HUES48 (cell line): ENCODE results near the gene STK32B.

Experiments
- H3K27ac ChIP-seq: one replicate; pipeline ENCODE4 v1.7.0; 2013; ENCODE audit warnings: low read depth, low read length, inconsistent platforms
- H3K27me3 ChIP-seq: 2 replicates; pipeline ENCODE4 v1.6.1; 2013; ENCODE audit warnings: mild to moderate bottlenecking, low read length; ENCODE audit not compliant: control insufficient read depth, insufficient read depth
- H3K36me3 ChIP-seq: 2 replicates; pipeline ENCODE4 v1.6.1; 2013; ENCODE audit warnings: low read length; ENCODE audit not compliant: control insufficient read depth, insufficient read depth
- H3K4me1 ChIP-seq: 2 replicates; pipeline ENCODE4 v1.6.1; 2013; ENCODE audit warnings: mild to moderate bottlenecking, low read length; ENCODE audit not compliant: control insufficient read depth, insufficient read depth
- H3K4me3 ChIP-seq: 2 replicates; pipeline ENCODE4 v1.5.1; 2013; ENCODE audit warnings: mild to moderate bottlenecking, low read depth, low read length
- H3K9ac ChIP-seq: 2 replicates; pipeline ENCODE4 v1.6.1; 2013; ENCODE audit warnings: mild to moderate bottlenecking, low read depth, low read length, moderate library complexity
- H3K9me3 ChIP-seq: 2 replicates; pipeline ENCODE4 v1.6.1; 2013; ENCODE audit warnings: low read length; ENCODE audit not compliant: control insufficient read depth, insufficient read depth

STK32B gene

DNA sequence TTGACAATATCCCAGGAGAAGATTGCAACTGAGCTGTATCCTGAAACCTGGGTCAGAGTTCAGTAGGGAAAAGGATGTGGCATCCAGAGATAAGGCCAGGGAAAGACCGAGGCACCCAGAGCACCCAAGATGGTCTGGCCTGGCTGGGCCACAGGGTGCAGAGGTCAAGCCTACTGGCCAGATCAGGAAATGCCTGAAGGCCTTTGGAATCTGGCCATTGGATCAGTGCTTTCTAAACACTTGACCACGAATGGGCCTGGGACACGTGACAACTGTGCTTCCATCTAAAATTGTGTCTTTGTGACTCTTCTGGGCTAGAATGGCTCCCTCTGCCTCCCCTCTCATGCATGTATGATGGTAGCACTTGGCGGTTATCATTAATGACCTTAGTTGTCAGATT is 340.2 kb downstream of the STK32B start:
- H3K9me3 ChIP-seq: peaks cover 7% of the 10 kb centered on the region; the same call in 1 of the 2 replicates
- H3K36me3 ChIP-seq: no peaks in the 10 kb centered on the region
- H3K9ac ChIP-seq: no peak overlapping the region
- H3K4me3 ChIP-seq: no peak overlapping the region
- H3K27me3 ChIP-seq: no peaks in the 10 kb centered on the region; the same call in 1 of the 2 replicates
- no peak overlapping the region for H3K27ac ChIP-seq
- H3K4me1 ChIP-seq: no peaks in the 10 kb centered on the region

DNA sequence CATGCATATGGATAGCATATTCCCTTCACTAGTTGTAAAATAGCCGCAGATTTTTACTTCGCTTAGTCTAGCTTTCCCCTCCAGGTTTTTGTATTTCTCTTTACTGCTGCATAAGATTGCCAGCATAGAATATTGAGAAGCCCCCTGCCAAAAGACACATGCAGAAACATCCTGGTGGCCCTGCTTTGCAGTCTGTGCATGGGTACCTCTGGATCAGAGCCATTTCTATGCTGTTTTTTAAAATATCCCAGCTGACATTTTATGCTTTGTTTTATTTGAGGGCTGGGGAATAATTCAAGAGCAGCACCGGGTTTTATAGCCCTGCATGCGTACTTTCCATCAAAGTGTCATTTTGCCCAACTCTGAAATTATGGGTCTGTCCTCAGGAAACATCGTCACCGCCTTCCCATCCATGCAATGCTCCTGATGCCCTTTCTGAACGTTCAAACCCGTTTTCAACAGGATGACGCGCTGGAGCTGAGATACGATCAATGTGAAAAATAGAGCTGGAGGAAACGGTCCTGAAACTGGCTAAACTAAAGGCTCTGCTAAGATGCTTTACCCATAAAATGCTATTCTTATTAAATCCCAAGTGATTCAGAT is 342.7 kb downstream of the STK32B start:
- H3K9ac ChIP-seq: no peak overlapping the region
- no peaks in the 10 kb centered on the region for H3K4me1 ChIP-seq
- H3K4me3 ChIP-seq: no peak overlapping the region
- no peak overlapping the region for H3K27ac ChIP-seq
- H3K9me3 ChIP-seq: peaks cover 7% of the 10 kb centered on the region; the same call in 1 of the 2 replicates
- H3K36me3 ChIP-seq: no peaks in the 10 kb centered on the region
- H3K27me3 ChIP-seq: no peaks in the 10 kb centered on the region; the same call in 1 of the 2 replicates

DNA sequence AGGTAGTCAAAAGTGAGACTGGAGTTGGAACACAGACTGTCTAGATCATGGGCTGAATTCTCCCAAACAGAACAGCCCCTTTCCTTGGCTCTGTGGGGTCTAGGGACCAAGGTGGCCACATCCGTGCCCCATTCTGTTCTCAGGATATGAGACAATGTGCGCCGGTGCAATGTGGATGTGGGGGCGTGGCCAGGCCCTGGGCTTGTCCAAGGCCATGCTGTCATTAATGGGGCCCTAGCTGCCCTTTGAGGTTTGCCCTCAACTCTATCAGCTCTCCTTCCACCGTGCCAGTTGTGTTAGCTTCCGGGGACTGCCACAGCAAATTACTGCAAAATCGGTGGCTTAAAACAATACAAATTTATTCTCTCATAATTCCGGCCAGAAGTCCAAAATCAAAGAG is 344.5 kb downstream of the STK32B start:
- Histone ChIP-seq H3K27me3 (no peaks in the 10 kb centered on the region; the same call in 1 of the 2 replicates), H3K36me3 (no peaks in the 10 kb centered on the region), H3K9ac (no peak overlapping the region), H3K4me3 (no peak overlapping the region), H3K4me1 (no peaks in the 10 kb centered on the region), H3K9me3 (peaks cover 7% of the 10 kb centered on the region; the same call in 1 of the 2 replicates), H3K27ac (no peak overlapping the region)

DNA sequence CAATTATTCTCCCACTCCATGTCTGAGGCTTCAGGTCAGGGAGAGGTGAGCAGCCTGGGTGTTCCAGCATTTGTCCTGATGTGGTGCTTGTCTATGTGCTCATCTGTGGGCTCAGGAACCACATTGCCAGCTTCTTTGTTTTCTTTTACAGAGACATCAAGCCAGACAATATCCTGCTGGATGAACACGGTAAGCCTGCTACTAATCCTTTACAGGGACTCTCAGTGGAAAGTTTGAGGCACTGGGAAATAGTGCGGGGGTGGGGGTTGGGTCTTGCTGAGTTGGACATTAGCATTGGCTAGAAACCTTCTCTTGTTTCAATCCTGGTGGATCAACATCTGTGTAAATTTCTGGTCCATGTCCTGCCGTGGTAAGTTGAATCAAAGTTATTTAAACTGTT is 346.8 kb downstream of the STK32B start:
- no peak overlapping the region for H3K9ac ChIP-seq
- H3K9me3 ChIP-seq: 0 out of 2 replicates have a peak, but pooled peaks cover under 1% of the 10 kb centered on the region
- H3K4me3 ChIP-seq: no peak overlapping the region
- no peaks in the 10 kb centered on the region for H3K4me1 ChIP-seq
- H3K27ac ChIP-seq: no peak overlapping the region
- no peaks in the 10 kb centered on the region for H3K36me3 ChIP-seq
- no peaks in the 10 kb centered on the region; the same call in 1 of the 2 replicates for H3K27me3 ChIP-seq

DNA sequence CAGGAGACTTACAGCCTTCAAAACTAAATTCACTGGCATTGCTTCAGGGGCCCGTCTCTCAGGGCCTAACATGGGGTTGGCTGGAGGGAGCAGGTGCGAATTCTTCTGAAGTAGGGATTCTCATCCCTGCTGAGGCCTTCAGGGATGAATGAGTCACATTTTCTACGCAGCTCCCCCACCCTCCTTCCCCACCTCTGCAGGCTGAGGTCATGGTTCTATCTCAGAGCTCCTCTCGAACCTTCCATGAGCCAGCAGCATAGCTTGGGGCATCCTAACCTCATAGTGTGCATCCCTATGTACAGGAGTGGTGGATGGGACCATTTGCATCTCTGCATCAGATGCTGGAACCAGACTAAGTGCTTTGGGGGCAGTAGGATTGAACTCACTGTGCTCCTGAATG is 347.8 kb downstream of the STK32B start:
- 0 out of 2 replicates have a peak, but pooled peaks cover 6% of the 10 kb centered on the region for H3K9me3 ChIP-seq
- H3K36me3 ChIP-seq: no peaks in the 10 kb centered on the region
- H3K4me3 ChIP-seq: no peak overlapping the region
- H3K27me3 ChIP-seq: no peaks in the 10 kb centered on the region; the same call in 1 of the 2 replicates
- H3K9ac ChIP-seq: no peak overlapping the region
- H3K4me1 ChIP-seq: no peaks in the 10 kb centered on the region
- H3K27ac ChIP-seq: no peak overlapping the region

DNA sequence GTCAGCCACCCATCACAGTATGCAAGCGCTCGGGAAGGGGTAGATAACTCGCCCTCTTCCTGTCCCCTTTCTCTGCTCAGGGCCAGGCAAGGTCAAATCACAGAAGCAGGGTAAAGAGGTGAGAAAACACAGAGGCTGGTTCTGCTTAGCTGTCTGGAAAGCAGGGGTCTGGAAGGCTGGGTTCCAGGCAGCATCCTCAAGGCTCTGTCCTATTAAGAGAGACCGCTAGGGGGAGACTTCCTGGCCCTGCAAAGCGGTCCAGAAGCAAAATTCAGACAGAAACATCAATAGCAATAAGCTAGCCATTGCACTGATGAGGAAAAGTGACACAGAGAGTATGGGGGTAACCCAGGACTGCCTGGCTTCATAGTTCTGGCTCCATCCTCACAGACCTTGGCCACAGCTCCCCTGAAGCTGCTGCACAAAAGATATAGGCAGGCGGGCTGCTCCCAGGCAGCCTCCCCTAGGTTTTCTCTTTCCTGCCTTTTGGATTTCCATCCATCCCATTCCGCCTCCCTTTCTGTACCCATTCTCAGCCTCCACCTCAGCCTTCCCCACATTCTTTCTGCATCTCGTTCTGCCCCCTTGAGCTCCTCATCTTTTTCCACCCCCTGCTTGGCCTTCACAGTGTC is 348.6 kb downstream of the STK32B start:
- Histone ChIP-seq H3K9me3 (0 out of 2 replicates have a peak, but pooled peaks cover 6% of the 10 kb centered on the region), H3K4me1 (no peaks in the 10 kb centered on the region), H3K4me3 (no peak overlapping the region), H3K27me3 (no peaks in the 10 kb centered on the region), H3K9ac (no peak overlapping the region), H3K27ac (no peak overlapping the region), H3K36me3 (no peaks in the 10 kb centered on the region)

DNA sequence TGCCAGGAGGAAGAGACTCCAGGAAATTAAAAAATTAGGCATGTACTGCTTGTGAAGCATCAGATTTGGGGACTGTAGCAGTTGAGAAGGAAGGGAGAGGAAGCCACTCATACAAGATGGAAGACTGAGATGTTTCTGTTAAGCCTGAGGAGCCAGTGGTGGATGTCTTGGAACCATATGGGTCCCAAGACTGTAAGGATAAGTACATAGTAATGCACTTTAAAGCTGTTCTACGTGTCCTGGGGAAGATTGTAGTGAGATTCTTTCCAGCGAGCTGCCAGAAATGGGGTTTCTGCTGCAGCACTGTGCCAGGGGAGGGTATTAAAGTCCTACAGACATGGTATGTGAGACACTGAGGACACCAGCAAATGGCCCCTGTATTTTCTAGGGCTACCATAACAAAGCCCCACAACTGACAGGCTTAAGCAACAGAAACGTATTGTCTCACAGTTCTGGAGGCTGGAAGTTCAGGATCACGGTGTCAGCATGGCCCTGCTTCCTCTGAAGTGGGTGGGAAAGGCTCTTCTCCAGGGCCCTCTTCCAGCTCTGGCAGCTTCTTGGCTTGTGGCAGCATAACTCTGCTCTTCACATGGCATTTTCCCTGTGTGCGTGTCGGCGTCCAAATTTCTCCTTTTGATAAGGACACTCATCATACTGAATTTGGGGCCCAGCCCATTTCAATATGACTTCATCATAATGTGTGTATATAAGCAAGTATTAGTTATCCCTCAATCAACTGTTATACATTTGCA is 352.6 kb downstream of the STK32B start:
- H3K9ac ChIP-seq: no peak overlapping the region
- no peaks in the 10 kb centered on the region for H3K4me1 ChIP-seq
- no peaks in the 10 kb centered on the region for H3K27me3 ChIP-seq
- H3K9me3 ChIP-seq: peaks cover 30% of the 10 kb centered on the region
- H3K4me3 ChIP-seq: no peak overlapping the region
- H3K36me3 ChIP-seq: no peaks in the 10 kb centered on the region
- H3K27ac ChIP-seq: no peak overlapping the region

DNA sequence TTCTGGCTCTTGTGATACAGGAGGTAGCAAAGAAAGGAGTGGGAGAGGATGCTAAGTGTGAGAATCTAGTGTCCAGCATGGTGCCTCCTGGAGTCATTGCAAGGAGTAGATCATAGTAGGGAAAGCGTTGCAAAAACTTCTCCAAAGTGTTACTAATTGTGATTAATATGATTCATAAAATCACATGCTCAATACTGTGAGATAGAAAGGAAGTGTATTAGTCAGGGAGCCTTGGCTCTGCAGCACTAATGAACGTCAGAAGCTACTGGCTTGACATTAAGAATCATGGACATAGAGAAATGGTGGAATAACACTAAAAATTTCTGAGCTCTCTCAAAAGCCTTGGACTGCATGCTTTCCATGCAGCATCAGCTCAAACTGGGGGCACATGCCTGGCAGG is 358.0 kb downstream of the STK32B start:
- H3K36me3 ChIP-seq: no peaks in the 10 kb centered on the region
- no peaks in the 10 kb centered on the region for H3K4me1 ChIP-seq
- no peaks in the 10 kb centered on the region for H3K27me3 ChIP-seq
- H3K4me3 ChIP-seq: no peak overlapping the region
- no peak overlapping the region for H3K27ac ChIP-seq
- H3K9ac ChIP-seq: no peak overlapping the region
- H3K9me3 ChIP-seq: peaks cover 24% of the 10 kb centered on the region

DNA sequence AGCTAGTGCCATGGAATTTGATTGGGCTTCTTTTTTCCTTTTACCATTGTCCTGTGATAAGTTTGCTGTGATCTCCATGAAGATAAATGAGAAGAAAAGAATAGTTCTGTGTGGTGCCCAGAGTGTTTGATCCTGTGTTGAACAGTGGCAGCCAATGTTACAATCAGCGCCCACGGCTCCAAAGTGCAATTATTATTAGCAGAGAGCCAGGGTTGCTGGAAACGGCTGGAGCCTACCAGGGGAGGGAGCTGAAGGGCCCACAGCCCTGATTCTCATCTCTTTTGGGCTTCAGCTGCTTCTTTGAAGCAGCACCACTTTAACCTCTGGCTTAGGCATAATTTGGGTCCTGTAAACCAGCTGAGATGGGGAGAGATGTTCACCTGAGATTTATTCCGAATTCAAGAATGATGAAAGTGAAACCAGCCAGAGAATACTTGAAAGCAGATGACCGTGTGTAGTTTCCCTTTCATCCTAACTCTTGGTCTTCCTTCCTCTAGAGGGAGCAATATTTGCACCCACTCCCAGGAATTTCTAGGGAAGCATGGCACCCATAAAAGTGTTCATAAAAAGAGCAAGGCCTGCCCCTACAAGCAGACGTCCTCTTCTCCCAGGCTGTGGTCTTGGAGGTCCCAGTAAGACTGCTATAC is 358.8 kb downstream of the STK32B start:
- Histone ChIP-seq H3K4me3 (no peak overlapping the region), H3K4me1 (no peaks in the 10 kb centered on the region), H3K27me3 (no peaks in the 10 kb centered on the region), H3K9me3 (peaks cover 24% of the 10 kb centered on the region), H3K27ac (no peak overlapping the region), H3K36me3 (no peaks in the 10 kb centered on the region), H3K9ac (no peak overlapping the region)

DNA sequence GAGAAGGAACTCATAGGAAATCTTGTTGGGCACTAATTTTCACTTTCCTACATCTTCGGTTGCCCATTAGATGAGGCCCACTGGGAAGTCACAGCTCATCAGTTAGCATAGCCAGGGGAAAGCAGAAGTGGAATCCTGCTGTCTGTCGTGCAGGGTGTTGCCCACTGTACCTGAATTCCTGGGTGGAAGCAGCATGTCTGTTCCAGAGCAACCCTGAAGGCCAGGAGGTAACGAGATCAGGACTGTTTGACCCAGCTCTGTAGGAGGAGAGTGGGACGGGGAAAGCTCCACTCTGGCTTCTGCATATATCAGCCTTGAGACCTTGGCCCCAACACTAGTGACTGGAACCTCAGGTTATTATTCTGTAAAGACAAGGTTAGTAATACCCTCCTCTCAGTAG is 361.0 kb downstream of the STK32B start:
- Histone ChIP-seq H3K27ac (no peak overlapping the region), H3K27me3 (no peaks in the 10 kb centered on the region)

More for the DNA sequence above, 361.0 kb downstream of the STK32B start:
- no peak overlapping the region for H3K9ac ChIP-seq
- H3K9me3 ChIP-seq: peaks cover 10% of the 10 kb centered on the region; the same call in 1 of the 2 replicates
- H3K36me3 ChIP-seq: no peaks in the 10 kb centered on the region
- H3K4me1 ChIP-seq: no peaks in the 10 kb centered on the region
- no peak overlapping the region for H3K4me3 ChIP-seq
